IPS DF 19.7 (cell line): ENCODE measurements around the gene KNL1.
"Not testable (repeated sequence)": the region's sequence is repeated elsewhere in the genome, so short reads cannot be mapped to it uniquely, and the experiment has no call there.

ENCODE experiments used
- DNase-seq: peaks from one replicate; pipeline ENCODE4 v3.0.0-alpha.2; 2013; ENCODE audit warnings: low read depth, low spot score

Gene KNL1

DNA sequence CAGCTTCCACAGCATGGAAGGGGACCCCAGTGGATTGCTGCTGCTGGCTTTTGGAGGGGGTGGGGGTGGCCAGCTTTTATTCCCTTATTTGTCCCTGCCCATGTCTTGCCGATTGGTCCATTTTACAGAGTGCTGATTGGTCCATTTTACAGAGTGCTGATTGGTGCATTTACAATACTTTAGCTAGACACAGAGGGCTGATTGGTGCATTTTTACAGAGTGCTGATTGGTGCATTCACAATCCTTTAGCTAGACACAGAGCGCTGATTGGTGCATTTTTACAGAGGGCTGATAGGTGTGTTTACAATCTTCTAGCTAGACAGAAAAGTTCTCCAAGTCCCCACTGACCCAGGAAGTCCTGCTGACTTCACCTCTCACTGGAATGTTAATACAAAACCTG lies 12.3 kb upstream of the KNL1 start:
- DNase-seq: not testable (repeated sequence)

DNA sequence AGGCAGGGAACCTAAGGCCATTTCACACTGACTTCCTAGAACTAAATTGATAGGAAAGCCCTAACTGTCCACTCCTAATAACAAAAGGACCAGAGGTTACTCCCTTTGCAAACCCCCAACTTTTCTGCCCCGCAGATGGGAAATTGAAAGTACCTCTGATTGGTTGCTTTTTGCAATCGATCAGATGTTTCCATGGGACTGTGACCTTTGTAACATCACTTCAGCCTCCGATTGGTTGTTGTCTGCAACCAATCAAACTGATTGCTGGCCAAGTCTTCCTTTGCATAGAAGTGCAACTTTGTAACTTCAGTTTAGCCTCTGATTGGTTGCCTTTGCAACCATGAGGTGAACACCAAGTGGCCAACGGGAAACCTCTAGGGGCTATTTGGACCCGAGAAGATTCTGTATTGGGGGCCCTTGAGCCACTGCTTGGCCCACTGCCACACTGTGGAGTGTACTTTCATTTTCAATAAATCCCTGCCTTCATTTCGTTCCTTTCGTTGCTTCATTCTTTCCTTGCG lies 11.3 kb upstream of the KNL1 start:
- peak; percentile 73 for DNase-seq

GRCh38 chr15:40584191-40584590 lies 9.9 kb upstream of the KNL1 start:
- DNase-seq: no peak

GRCh38 chr15:40590667-40591050 lies 3.4 kb upstream of the KNL1 start:
- no peak for DNase-seq

DNA sequence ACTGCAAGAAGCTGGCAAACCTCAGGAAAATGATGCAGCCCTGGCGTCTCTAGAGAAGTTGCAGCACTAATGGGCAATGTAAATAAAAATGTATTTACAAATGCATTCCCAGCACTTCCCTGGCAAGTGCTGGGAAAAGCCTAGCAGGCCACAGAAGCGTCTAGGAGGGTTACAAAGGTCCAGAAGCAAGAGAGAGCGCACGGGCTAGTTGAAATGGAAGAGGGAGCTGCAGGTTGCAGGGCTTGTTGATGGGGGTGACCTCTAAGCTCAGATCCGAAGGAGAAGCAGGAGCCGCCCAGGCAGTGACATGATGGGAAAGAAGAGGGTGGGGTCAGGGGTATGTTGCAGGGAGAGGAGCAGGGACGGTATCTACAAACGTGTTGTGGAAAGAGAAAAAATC lies 2.7 kb upstream of the KNL1 start:
- no peak for DNase-seq

DNA sequence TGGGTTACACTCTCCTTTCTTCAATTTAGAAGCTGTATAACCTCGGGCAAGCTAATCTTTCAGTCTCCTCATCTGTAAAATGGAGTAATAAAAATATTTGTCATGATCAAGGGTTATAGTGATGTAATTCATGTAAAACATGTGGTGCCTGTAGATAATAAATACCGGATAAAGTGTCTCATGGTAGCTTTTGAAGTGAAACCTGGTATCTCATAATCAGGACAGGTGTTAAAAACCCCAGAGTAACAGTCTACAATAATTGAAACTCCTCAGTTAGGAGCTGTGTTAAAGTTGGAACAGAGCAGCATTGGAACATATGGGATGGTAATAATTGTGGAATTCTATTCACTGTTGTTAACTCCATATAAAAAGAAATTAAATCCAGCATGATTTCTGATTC lies 884 bp upstream of the KNL1 start:
- DNase-seq: no peak

- no peak for DNase-seq
These were observed 384 bp downstream of the KNL1 start for GRCh38 chr15:40594429-40594836.

GRCh38 chr15:40595219-40595618 lies 1.2 kb downstream of the KNL1 start:
- DNase-seq: no peak

- DNase-seq: no peak
These were observed 1.7 kb downstream of the KNL1 start for GRCh38 chr15:40595773-40596172.

- DNase-seq: no peak
These were observed 3.0 kb downstream of the KNL1 start for GRCh38 chr15:40597024-40597423.

- no peak for DNase-seq
These were observed 4.1 kb downstream of the KNL1 start for GRCh38 chr15:40598126-40598525.

DNA sequence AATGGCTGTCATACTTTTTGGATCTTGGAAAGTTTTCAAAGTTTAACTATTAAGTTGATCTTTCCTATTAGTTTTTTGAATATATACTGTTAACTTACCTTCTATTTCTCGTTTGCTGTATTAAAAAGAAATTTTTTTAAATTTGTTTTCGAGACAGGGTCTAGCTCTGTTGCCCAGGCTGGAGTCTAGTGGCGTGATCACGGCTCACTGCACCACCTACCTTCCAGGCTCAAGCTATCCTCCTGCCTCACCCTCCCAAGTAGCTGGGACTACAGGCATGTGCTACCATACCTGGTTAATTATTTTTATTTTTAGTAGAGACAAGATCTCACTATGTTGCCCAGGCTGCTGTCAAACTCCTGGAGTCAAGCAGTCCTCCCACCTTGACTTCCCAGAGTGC lies 4.6 kb downstream of the KNL1 start:
- no peak for DNase-seq

- DNase-seq: no peak
These were observed 6.9 kb downstream of the KNL1 start for GRCh38 chr15:40600956-40601355.

- DNase-seq: no peak
These were observed 9.9 kb downstream of the KNL1 start for GRCh38 chr15:40603935-40604334.

- no peak for DNase-seq
These were observed 19.0 kb downstream of the KNL1 start for GRCh38 chr15:40613080-40613479.

DNA sequence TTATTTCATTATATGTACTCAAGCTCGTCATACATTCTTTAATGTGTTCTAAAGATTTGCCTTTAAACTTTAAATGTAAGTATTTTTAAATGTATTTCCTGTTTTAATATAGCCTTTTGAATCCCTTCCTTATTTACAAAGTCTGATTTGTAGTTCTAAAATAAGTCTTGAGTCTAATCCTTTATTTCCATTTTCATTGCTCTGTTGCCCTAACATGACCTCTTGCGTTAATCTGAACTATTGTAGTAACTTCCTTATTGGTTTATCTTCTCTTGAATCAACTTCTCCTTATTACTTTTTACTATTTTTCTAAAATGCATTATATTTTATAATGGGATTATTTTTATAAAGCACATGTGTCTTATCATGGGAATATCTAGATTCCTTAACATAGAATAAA lies 24.0 kb downstream of the KNL1 start:
- no peak for DNase-seq

- DNase-seq: no peak
These were observed 24.9 kb downstream of the KNL1 start for GRCh38 chr15:40618906-40619305.

DNA sequence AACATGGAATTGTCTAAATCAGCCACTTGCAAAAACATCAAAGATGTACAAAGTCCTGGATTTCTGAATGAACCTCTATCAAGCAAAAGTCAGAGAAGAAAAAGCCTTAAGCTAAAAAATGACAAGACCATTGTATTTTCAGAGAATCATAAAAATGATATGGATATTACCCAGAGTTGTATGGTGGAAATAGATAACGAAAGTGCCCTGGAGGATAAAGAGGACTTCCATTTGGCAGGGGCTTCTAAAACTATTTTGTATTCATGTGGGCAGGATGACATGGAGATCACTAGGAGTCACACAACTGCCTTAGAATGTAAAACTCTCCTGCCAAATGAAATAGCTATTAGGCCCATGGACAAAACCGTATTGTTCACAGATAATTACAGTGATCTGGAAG lies 29.3 kb downstream of the KNL1 start:
- no peak for DNase-seq

- no peak for DNase-seq
These were observed 36.3 kb downstream of the KNL1 start for GRCh38 chr15:40630313-40630712.

DNA sequence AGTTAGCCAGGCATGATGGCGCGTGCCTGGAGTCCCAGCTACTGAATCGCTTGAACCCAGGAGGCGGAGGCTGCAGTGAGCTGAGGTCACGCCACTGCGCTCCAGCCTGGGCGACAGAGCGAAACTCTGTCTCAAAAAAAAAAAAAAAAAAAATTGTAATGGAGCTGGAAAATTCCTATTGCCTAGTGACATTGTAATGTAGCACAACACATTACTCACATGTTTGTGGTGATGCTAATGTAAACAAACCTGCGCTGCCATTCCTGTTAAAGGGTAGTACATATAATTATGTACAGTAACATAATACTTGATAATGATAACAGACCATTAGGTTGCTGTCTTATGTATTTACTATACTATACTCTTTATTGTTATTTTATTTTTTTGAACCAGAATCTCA lies 39.1 kb downstream of the KNL1 start:
- no peak for DNase-seq

GRCh38 chr15:40637221-40637745 lies 43.2 kb downstream of the KNL1 start:
- DNase-seq: no peak

- no peak for DNase-seq
These were observed 45.6 kb downstream of the KNL1 start for GRCh38 chr15:40639677-40640076.

- no peak for DNase-seq
These were observed 53.5 kb downstream of the KNL1 start for GRCh38 chr15:40647523-40647922.

DNA sequence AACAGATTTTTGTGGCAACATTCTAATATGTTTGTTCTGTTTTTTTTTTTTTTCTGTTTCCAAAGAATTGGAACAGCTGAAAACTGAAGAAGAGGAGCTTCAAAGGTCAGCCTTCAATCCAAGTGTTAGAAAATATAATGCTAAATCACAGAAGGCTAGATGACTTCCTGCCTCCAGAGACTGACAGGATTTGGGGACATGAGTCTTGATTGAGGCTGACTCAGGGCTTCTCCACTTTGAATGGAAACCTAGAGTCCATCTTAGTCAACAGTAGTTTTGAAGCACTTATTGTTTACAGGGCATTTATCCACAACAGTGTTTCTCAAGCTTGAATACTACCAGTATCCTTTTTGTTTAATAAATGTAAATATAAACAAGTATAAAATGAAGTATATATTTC lies 56.4 kb downstream of the KNL1 start:
- DNase-seq: no peak
